ENCODE results near the gene PDIA4. TPM values are rescaled to one million over a fixed set of nuclear protein-coding genes. Genes with fewer than 3 reads are reported as not detected.

The PDIA4 gene
- total and polyA plus RNA-seq, 2 donors (not counting 1 experiment from before 2014, with no cell fraction given), result 210 to 266 TPM

DNA sequence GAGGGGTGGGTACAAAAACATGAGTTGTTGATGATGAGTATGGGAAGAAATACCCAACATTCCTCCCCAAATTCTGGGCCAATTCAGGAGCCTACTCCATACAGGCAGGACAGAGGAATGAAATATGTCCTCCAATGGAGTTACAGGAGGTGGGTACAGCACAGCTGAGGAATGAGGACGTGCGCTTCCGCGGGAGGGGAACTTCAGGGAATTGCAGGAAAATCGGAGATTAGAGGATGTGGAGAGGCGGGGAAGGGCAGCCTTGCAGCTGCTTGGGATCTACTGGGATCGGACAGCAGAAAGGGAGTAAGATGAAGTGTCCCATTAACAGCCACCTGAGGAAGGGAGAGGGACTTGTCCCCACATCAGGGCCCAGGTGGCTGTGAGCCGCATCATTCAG lies 50.2 kb downstream of the PDIA4 start:
- Histone ChIP-seq H3K4me3 (replicated peaks in 1 of 4; ENCODE audit: control extremely low read depth in 1 of 4, insufficient read depth in 1 of 4, low read depth in 3 of 4, low read length in 4 of 4) (no peak overlapping the region), H3K27me3 (ENCODE audit: control insufficient read depth, insufficient read depth, low read length) (no peaks in the 10 kb centered on the region), H3K79me2 (ENCODE audit: control insufficient read depth, insufficient read depth, low read length) (no peaks in the 10 kb centered on the region), H2AFZ (ENCODE audit: low read length) (no peak overlapping the region), H3K9me3 (ENCODE audit: control insufficient read depth, insufficient read depth, low read depth, low read length) (no peaks in the 10 kb centered on the region), H4K20me1 (ENCODE audit: control insufficient read depth, extremely low read depth, insufficient read depth, low read length) (no peaks in the 10 kb centered on the region), H3K36me3 (ENCODE audit: control insufficient read depth, insufficient read depth, low read length) (no peaks in the 10 kb centered on the region), H3K4me2 (ENCODE audit: extremely low read depth, insufficient read depth, low read length) (no peak overlapping the region), H3K4me1 (ENCODE audit: control insufficient read depth, extremely low read depth, insufficient read depth, low read length) (no peaks in the 10 kb centered on the region), H3K9ac (ENCODE audit: insufficient read depth, low read length) (no peak overlapping the region), H3K27ac (ENCODE audit: insufficient read depth, low read length) (no peak overlapping the region)
- no peak for DNase-seq (ENCODE audit: low read depth in 2 of 2)
- TF ChIP-seq EZH2 (IDR thresholded peaks at IDR 0.05; ENCODE audit: low read length, missing control alignments), result no peak
- TF ChIP-seq, protein P1, sequence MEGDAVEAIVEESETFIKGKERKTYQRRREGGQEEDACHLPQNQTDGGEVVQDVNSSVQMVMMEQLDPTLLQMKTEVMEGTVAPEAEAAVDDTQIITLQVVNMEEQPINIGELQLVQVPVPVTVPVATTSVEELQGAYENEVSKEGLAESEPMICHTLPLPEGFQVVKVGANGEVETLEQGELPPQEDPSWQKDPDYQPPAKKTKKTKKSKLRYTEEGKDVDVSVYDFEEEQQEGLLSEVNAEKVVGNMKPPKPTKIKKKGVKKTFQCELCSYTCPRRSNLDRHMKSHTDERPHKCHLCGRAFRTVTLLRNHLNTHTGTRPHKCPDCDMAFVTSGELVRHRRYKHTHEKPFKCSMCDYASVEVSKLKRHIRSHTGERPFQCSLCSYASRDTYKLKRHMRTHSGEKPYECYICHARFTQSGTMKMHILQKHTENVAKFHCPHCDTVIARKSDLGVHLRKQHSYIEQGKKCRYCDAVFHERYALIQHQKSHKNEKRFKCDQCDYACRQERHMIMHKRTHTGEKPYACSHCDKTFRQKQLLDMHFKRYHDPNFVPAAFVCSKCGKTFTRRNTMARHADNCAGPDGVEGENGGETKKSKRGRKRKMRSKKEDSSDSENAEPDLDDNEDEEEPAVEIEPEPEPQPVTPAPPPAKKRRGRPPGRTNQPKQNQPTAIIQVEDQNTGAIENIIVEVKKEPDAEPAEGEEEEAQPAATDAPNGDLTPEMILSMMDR (conservative IDR thresholded peaks at IDR 0.05 in 1 of 2, IDR thresholded peaks at IDR 0.05 in 1 of 2; ENCODE audit: low read depth in 1 of 2, low read length in 2 of 2), result no peak

DNA sequence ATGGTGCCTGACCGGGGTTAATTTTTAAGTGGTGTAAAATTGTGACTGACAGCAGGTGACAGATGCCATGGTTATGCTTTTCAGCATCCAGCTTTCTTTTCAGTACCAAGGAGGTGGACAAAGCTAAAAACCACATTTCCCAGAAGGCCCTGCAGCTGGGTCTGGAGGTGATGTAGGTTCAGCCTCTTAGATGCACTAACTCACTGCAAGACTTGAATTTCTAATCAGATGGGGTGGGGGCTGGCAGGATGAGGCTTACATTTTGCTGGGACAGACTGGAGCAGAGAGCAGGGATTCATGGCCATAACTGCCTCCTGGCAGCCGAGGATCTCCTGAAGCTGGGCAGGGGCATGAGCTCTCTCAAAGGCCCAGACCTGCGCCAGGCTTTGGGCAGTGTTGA lies 52.4 kb downstream of the PDIA4 start:
- Histone ChIP-seq H3K9ac (ENCODE audit: insufficient read depth, low read length) (no peak overlapping the region), H3K36me3 (ENCODE audit: control insufficient read depth, insufficient read depth, low read length) (no peaks in the 10 kb centered on the region), H3K27me3 (ENCODE audit: control insufficient read depth, insufficient read depth, low read length) (no peaks in the 10 kb centered on the region), H3K27ac (ENCODE audit: insufficient read depth, low read length) (no peak overlapping the region), H2AFZ (ENCODE audit: low read length) (no peak overlapping the region), H4K20me1 (ENCODE audit: control insufficient read depth, extremely low read depth, insufficient read depth, low read length) (no peaks in the 10 kb centered on the region), H3K4me2 (ENCODE audit: extremely low read depth, insufficient read depth, low read length) (no peak overlapping the region), H3K4me1 (ENCODE audit: control insufficient read depth, extremely low read depth, insufficient read depth, low read length) (no peaks in the 10 kb centered on the region), H3K9me3 (ENCODE audit: control insufficient read depth, insufficient read depth, low read depth, low read length) (no peaks in the 10 kb centered on the region), H3K4me3 (replicated peaks in 1 of 4; ENCODE audit: control extremely low read depth in 1 of 4, insufficient read depth in 1 of 4, low read depth in 3 of 4, low read length in 4 of 4) (no peak overlapping the region), H3K79me2 (ENCODE audit: control insufficient read depth, insufficient read depth, low read length) (no peaks in the 10 kb centered on the region)
- DNase-seq (ENCODE audit: low read depth in 2 of 2), result no peak
- TF ChIP-seq, protein P1 (conservative IDR thresholded peaks at IDR 0.05 in 1 of 2, IDR thresholded peaks at IDR 0.05 in 1 of 2; ENCODE audit: low read depth in 1 of 2, low read length in 2 of 2), result no peak
- TF ChIP-seq EZH2 (IDR thresholded peaks at IDR 0.05; ENCODE audit: low read length, missing control alignments), result no peak

DNA sequence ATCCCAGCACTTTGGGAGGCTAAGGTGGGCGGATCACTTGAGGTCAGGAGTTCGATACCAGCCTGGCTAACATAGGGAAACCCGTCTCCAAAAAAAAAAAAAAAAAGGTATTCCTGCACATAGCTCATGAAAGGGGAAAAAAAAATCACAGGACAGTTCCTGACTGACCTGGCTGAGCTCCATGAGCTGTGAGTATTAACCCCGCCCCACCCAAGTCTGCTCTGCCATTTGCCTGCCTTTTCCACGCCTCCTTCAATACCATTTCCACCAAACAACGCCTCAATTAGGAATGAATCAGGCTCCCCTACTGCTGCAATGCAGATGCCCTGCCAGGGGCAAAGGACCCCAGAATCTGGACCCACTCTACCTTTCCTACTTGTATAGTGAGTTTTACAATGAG lies 55.0 kb downstream of the PDIA4 start:
- Histone ChIP-seq H3K9me3 (ENCODE audit: control insufficient read depth, insufficient read depth, low read depth, low read length) (no peaks in the 10 kb centered on the region), H3K4me2 (ENCODE audit: extremely low read depth, insufficient read depth, low read length) (no peak overlapping the region), H4K20me1 (ENCODE audit: control insufficient read depth, extremely low read depth, insufficient read depth, low read length) (no peaks in the 10 kb centered on the region), H3K4me1 (ENCODE audit: control insufficient read depth, extremely low read depth, insufficient read depth, low read length) (no peaks in the 10 kb centered on the region), H3K79me2 (ENCODE audit: control insufficient read depth, insufficient read depth, low read length) (no peaks in the 10 kb centered on the region), H3K27me3 (ENCODE audit: control insufficient read depth, insufficient read depth, low read length) (no peaks in the 10 kb centered on the region), H3K36me3 (ENCODE audit: control insufficient read depth, insufficient read depth, low read length) (no peaks in the 10 kb centered on the region), H3K9ac (ENCODE audit: insufficient read depth, low read length) (no peak overlapping the region), H3K4me3 (replicated peaks in 1 of 4; ENCODE audit: control extremely low read depth in 1 of 4, insufficient read depth in 1 of 4, low read depth in 3 of 4, low read length in 4 of 4) (no peak overlapping the region), H2AFZ (ENCODE audit: low read length) (no peak overlapping the region), H3K27ac (ENCODE audit: insufficient read depth, low read length) (no peak overlapping the region)
- no peak for DNase-seq (ENCODE audit: low read depth in 2 of 2)
- TF ChIP-seq EZH2 (IDR thresholded peaks at IDR 0.05; ENCODE audit: low read length, missing control alignments), result no peak
- TF ChIP-seq, protein P1 (conservative IDR thresholded peaks at IDR 0.05 in 1 of 2, IDR thresholded peaks at IDR 0.05 in 1 of 2; ENCODE audit: low read depth in 1 of 2, low read length in 2 of 2), result no peak

Data from fibroblast of lung (primary cell).